ENCODE results near the gene ADCYAP1R1.

The ADCYAP1R1 gene

DNA sequence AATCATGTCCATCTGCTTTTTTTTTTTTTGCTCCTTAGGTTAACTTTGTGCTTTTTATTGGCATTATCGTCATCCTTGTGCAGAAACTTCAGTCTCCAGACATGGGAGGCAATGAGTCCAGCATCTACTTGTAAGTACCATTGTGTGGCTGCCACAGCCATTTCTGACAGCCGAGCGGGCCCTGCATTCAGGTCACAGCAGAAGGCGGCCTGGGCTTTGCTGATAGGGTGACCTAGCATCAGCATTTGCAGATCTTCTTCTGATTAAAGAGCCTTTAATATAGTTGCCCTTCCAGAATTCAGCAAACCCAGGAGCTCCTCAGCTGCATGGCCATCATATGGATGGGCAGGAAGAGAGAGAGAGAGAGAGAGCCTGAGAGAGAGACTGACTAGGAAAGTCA is 40.5 kb downstream of the ADCYAP1R1 start:
- no peak for DNase-seq

DNA sequence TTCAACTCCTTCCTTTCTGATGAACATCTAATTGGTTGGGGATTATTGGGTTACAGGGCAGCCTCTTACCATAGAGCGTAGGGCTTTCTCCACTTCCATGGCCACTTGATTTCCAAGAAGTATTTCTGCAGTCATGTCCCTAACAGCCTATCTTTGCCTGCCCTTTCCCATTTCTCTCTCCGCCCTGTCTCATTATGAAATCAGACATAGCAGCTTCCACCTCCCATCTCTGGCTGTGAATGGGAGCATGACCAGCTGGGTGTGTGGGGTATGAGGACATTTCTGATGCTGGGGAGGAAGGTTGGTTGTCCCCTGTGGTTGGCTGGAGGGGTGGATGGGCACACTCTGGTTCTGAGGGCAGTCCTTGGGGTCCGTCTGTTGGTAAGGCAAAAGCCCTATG is 41.2 kb downstream of the ADCYAP1R1 start:
- no peak for DNase-seq

- no peak for DNase-seq
Observed at GRCh38 chr7:31094271-31094670, 42.2 kb downstream of the ADCYAP1R1 start.

DNA sequence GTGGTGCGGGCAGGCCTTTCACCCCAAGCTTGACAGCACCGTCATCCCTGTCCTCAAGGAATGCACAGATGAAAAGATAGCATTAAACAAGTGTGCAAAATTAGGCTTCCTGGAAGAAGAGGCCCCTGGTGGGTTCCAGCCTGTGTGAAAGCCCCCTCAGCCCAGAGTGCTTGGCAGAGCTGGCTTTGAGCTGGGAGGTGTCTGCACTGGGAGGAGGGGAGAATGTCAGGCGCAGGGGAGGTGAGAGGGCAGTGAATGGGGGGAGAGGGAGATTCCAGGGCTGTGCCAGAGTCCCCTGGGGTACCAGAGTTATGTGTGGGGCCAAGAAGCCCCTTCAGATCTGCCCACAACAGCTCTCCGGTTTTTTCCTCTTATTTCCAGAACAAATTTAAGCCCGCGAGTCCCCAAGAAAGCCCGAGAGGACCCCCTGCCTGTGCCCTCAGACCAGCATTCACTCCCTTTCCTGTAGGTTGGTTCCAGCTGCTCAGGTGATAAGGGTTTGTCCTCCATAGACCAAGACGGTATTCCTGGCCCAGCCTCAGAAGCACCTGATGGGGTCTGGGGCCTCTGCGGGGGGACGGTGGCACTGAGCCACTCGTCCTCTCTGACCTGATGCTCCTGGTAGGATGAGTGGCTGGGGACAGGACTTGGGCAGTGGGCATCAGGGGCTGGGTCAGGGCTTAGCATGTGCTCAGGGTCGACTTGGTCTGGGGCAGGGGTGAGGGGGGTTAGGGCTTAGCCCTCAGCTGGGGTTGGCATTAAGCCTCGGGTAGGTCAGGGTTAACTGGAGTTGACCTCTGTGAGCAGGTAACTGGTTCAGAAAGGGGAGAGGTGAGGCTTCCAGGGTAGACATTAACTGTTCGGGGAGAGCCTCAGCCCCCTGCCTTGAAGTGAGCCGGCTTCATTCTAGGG is 43.4 kb downstream of the ADCYAP1R1 start:
- DNase-seq: no peak

DNA sequence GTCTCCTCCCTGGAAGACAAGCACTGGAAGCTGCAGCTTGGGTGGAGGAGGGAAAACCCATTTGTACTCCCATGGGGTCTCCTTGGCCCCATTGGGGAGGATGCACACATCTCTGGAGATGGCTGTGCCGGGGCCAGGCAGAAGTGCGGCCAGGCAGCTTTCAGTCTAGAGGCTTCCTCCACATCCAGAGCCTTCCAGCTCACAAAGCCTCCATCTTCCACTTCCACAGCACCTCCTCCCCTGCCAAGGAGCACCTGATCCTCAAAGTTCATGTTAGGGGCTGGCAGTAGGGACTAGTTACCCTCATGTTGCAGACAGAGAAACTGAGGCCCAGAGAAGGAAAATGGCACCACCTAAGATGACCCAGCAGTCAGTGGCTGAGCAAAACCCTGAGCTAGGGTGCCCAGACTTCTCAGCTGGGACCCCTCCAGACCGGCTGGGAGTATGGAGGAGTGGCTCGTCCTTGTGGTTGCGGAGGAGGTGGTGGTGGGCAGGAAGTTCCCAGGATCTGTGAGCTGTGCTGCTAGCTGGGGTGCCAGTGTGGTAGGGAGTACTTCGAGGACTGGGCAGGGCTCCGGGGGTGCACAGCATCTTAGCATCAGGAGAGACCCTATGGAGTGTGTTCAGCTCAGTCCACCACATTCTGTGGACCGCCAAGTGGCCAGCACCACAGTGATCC is 44.2 kb downstream of the ADCYAP1R1 start:
- no peak for DNase-seq

DNA sequence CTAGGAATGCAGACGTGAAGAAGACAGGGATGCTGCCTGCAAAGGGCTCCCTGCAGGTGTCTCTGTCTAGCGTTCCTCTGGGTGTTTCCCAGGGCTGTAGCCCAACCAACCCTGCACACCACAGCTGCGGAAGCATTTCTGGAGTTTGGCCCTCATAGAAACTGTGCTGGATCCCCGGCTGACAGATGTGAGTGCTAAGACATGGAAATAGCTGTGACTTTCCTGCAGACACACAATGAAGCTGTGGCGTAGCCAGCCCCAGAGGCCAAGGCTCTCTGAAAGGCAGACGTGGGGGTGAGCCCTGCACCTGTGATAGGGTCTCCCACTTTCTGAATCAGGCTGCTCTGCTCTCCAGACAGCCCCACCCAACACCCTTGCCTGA is 44.8 kb downstream of the ADCYAP1R1 start:
- no peak for DNase-seq

DNA sequence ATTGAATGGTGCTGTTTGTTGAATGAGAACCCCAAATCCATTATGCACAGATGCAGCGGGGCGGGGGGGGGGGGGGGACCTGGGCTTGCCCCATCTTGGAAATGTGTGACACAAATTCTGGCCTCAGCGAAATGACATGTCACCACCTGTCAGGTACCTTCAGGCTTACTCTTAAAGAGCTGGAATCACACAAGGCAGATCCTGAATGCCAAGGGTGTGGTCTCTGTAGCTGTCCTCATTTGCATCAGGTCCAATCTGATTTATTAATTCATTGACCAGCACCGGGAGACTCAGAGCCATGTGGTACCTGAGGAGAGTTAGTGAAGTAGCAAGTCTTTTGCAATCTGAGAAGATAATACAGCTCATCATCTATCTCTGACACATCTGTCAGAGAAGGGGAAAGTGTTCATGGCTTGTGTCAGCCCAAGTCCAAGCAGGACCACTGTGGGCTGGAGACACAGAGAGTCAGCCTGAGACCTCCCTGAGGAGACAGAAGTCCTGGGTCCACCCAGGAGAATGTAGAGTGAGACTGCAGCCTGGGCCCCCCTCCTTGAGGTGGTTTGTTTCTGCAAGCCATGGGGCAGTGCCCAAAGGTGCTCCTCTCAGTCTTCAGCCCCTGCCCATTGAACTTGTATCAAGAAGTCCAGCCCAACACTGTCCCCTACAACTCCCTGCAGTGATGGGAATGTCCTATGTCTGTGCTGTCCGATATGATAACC is 46.7 kb downstream of the ADCYAP1R1 start:
- DNase-seq: no peak

- DNase-seq: no peak
Observed at GRCh38 chr7:31099451-31100444, 47.6 kb downstream of the ADCYAP1R1 start.

DNA sequence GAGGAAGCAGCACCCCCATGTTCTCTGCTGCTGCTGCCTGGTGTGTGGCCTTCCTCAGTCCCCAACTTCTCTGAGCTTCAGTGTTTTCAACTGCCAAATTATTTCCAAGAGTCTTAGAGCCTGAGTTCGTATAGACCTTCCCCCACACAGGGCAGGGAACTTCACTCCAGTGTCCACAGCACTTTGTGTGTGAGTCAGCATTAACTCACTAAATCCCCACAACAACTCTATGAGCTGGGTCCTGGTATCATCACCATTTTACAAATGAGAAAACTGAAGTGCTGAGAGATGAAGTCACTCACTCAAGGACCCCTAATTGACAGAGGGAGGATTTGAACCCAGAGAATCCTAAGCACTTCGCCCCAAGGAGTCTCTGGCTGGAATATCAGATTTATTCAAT is 48.3 kb downstream of the ADCYAP1R1 start:
- no peak for DNase-seq

- DNase-seq: no peak
Observed at GRCh38 chr7:31100871-31101270, 48.8 kb downstream of the ADCYAP1R1 start.

DNA sequence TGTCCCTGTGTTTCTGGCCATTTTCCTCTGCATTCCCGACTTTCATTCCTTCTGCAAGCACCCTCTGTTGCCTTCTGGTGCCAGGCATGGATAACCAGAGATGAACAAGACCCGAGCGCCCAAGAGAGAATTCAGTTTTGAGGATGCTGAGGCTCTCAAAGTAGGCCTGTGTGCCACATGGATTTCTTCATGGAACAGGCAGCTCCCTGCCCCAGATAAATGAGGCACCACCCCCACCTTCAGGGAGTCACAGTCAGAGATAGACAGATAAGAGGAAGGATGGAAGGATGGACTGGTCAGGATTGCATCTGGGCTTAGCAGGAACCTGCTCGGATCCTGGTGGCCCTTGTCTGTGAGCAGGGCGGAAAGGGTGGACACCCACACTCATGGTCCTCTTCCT is 49.4 kb downstream of the ADCYAP1R1 start:
- DNase-seq: no peak

- no peak for DNase-seq
Observed at GRCh38 chr7:31102151-31102972, 50.3 kb downstream of the ADCYAP1R1 start.

GRCh38 chr7:31102973-31103850 is 51.1 kb downstream of the ADCYAP1R1 start:
- no peak for DNase-seq

GRCh38 chr7:31104361-31105255 is 52.5 kb downstream of the ADCYAP1R1 start:
- no peak for DNase-seq

DNA sequence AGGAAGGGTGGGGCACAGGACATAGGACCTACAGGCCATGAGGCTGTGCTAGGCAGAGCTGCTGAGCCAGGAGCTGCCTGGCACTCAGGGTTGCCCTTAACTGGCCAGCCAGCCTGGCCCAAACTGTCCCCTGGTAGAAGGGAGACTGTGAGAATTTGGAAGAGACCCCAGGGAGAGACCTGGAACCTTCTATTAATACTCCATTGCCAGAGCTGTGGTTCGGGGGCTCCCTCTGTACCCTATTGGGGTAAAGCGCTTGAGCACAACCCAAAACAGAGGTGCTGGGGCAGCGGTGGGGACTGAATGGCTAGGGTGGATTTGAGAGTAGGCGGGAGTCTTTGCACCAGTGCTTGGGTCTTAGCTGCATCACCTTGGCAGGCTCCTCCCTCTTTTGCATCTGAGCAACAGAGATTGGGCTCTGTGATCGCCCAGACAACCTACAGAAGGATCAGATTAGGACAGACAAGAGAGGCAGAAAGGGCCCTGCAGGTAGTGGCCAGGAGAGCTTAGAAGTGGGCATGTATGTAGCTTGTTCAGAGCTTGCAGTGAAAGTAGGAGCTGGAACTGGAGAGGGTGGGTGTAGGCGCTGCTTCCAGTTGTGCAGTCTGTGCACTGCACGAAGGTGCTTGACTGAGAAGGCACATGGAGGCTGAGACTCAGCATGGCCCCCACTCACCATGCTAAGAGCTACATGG is 53.3 kb downstream of the ADCYAP1R1 start:
- no peak for DNase-seq

DNA sequence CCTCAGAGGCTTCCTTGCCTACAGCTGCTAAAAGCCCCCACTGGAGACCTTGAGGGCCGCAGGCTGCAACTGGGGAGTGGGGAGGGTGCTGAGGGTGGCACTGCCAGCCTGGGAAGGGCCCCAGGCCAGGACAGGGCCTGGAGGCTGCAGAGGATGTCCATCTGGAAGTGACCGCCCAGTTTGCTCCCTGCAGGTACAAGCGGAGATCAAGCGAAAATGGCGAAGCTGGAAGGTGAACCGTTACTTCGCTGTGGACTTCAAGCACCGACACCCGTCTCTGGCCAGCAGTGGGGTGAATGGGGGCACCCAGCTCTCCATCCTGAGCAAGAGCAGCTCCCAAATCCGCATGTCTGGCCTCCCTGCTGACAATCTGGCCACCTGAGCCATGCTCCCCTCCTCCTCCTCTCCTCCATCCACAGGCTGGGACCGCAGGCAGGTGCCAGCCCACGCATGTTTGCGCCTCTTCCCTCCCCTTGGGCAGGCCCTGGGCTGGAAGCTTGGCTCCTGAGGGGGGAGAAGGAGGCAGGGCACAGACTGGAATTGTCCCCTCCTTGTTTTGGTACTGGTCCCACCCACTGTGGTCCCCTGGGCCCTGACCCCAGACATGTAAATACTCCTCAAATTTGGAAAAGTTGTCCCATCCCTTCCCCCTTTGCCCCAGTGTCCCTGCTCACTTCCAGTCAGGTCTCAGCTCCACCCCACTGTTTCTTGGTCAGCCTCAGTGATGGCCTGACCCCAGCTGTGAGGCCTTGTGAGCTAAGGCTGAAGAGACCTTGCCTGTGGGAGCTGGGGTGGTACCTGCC is 54.4 kb downstream of the ADCYAP1R1 start:
- DNase-seq: no peak

All from NCI-H345 (cell line).